ENCODE data around the gene KAZN. TPM values are rescaled to one million over a fixed set of nuclear protein-coding genes. Genes with fewer than 3 reads are reported as not detected.

KAZN gene
- polyA plus RNA-seq, 3 donors = 2.6 to 13.7 (median 10.8) TPM

- no peak overlapping the region for H3K27ac ChIP-seq (ENCODE audit: low read depth, low read length)
Observed at GRCh38 chr1:14741532-14741931, 143.0 kb downstream of the KAZN start.

DNA sequence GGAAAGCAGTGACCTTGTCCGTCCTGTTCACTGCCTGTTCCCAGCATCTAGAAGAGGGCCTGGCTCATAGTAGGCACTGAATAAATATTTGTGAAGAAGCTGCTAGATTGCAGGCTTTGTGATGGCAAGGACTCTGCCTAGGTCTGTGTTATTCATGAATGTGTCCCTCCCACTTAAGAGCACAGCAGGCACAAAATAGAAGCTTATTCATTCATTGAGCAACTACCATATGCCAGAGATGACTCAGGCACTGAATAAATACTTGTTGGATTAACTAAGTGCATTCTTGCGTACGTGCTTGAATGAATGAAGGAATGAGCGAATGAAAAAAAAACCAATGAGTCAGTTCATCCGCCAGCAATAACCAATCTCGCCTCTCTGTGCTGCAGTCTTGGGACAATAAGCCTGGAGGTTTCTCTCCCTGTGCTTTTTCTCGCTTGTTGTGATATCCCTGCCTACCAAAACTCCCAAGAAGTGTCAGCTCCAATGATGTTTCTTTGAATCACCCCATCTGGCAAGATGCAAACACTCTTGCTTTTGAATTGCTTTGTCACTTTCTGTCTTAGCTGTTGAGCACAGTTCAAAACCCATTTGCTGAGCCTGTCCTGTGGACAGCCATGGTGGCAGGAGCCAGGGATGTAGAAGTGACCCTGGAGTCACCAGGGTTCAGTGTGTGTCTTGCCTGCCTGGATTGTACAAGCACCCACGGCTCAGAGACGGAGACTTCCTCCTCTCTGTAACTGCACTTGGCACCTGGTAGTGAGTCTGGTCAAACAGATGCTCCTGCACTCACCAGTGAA, 143.9 kb downstream of the KAZN start:
- H3K27ac ChIP-seq (ENCODE audit: low read depth, low read length) = no peak overlapping the region
- WGBS, 3 donors = 56 to 71% (median 57%) methylated on average over 9 of the region's 9 CpGs

More at GRCh38 chr1:14741532-14741931, 143.0 kb downstream of the KAZN start:
- 42 to 59% (median 58%) methylated on average over 2 of the region's 2 CpGs for WGBS, 3 donors

DNA sequence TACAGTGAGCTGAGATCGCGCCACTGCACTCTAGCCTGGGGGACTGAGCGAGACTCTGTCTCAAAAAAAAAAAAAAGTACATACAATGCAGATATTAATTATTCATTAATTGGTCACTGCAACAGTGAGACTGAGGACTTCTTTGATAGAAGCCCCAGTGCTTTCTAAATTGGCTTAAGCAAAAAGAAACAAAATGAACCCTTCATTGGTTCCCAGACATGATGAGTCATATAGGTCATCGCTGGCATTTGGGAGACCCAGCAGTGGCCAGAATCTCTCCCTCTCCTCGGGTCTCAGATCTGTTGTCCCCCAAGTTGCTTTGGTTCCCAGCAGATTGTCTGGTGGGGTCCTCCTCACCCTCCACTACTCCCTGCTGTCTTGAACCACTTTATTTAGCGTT, 144.9 kb downstream of the KAZN start:
- WGBS, 3 donors = 89 to 94% (median 93%) methylated on average over 6 of the region's 6 CpGs
- no peak overlapping the region for H3K27ac ChIP-seq (ENCODE audit: low read depth, low read length)

DNA sequence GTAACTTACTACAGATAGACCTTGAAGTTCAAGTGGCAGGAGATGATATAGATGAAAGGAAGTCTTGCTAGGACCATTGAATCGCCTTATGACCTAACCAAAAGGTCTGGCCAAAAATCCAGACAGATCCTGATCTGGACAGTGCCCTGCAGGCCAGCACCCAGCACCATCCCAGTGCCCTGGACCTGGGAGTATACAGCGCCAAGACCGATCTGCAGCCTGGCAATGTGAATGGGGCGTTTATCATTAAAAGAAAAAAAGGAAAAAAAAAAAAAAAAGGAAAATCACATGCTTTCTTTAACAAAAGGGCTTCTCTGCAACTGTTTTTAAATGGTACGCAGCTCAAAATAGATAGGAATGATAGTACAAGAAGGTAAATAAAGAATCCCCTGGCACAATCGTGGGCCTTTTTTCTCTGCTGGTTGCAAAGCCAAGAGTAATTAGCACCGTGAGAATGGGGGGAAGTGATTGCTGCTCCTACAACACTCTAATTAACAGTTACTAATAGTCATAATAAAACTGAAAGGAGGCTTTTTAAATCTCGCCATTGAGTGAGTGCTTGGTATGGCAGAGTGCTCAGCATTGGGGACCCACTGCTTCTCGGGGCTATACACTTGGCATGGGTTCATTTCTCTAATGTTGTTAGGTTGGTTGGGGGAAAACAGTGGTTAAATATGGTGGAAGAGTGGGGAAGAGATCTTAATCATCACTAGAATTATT, 146.7 kb downstream of the KAZN start:
- 66 to 85% (median 85%) methylated on average over 9 of the region's 9 CpGs for WGBS, 3 donors
- no peak overlapping the region for H3K27ac ChIP-seq (ENCODE audit: low read depth, low read length)

GRCh38 chr1:14745789-14746188, 147.3 kb downstream of the KAZN start:
- WGBS, 3 donors = 59 to 66% (median 62%) methylated on average over 6 of the region's 6 CpGs
- no peak overlapping the region for H3K27ac ChIP-seq (ENCODE audit: low read depth, low read length)

DNA sequence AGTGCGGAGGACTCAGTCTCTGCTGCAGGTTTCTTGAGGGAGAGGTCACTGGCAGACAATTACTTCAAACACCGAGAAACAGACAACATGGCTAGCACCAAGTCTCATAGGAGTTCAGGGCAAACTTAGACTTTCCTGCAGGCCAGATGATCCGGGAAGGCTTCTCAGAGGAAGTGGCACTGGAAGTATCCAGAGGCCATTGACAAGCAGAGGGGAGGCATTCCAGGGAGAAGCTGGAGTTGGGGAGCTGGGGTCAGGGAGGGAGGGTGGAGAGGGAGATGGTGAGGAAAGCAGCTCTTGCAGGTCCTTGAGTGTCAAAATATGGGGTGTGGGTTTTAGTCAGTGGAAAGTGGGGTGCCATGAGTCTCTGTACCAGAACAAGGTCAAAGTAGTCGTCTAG, 147.9 kb downstream of the KAZN start:
- WGBS, 3 donors = 67 to 90% (median 88%) methylated on average over 4 of the region's 4 CpGs

DNA sequence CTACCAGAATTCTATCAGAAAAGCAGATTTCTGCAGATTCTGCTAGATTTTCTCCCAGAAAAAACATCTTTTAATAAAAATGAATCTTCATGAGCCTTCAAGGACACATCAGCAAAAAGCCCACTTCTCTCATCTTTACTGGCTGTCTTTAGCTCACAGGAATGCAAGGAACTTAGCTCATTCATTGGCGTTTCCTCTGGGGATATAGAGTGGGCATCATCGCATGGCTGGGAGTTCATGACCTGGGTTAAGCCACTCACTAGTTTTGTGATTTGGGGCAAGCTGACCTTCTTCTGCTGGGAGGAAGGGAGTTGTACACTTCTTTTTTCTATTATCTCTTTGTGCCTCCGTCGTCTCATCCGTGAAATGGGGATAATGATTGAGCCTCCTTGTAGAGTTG, 149.7 kb downstream of the KAZN start:
- H3K27ac ChIP-seq (ENCODE audit: low read depth, low read length) = no peak overlapping the region
- 86 to 91% (median 87%) methylated on average over 5 of the region's 5 CpGs for WGBS, 3 donors

More for the DNA sequence above, 147.9 kb downstream of the KAZN start:
- no peak overlapping the region for H3K27ac ChIP-seq (ENCODE audit: low read depth, low read length)

- 57 to 71% (median 70%) methylated on average over 2 of the region's 2 CpGs for WGBS, 3 donors
- H3K27ac ChIP-seq (ENCODE audit: low read depth, low read length) = no peak overlapping the region
Observed at GRCh38 chr1:14748977-14749376, 150.5 kb downstream of the KAZN start.

DNA sequence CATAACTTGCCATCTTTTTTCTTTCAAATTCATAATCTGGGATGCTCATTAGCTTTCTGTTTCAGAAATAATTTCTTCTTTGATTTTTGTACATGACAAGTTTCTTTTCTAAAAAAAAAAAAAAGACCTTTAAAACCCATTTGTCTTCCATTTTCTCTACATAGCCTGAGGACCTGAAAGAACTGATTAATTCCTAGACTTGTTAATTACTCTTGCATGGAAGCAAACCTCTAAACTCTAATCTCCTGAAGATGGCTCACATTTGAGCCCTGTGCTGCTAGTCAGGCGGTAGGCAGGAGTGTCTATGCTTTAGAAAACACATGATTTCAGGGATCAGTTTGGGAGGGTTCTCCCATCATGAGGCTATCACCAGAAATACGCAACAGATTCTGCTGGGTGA, 152.0 kb downstream of the KAZN start:
- 80 to 91% (median 85%) methylated on average over 2 of the region's 2 CpGs for WGBS, 3 donors
- H3K27ac ChIP-seq (ENCODE audit: low read depth, low read length) = no peak overlapping the region

DNA sequence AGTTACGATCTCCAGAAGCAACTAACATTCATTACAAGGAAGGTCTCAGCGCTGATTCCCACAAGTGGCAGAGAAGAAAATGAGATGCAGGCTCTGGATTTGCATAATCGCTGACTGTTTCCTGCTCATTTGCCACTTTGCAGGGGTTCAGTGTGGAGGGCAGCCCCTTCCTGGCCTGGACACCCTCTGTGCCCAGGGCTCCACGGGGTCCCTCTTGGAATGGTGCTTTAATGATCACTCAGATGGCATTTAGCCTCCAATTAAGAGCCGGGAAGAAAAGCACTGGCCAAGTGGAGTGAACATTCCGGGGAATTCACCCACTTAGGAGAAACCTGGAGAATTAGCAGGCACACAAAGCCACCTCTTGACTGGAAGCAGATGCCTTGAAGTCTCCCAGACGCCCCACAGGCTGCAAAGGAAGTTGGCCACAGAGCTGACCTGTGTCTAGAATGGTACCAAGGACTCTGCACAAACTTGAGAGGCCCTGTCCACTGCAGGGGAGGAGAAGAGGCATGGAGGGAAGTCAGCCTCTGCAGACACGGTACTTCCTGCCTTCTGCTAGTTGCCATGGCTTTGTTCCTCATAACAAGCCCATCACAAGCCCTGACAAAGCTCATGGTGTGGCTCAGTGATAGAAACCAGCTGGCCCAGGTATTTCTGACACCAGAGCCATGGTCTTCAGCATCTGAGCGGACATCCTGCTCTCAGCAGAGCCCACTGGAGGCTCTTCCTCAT, 157.2 kb downstream of the KAZN start:
- 43 to 71% (median 71%) methylated on average over 9 of the region's 9 CpGs for WGBS, 3 donors
- H3K27ac ChIP-seq (ENCODE audit: low read depth, low read length) = no peak overlapping the region

- H3K27ac ChIP-seq (ENCODE audit: low read depth, low read length) = no peak overlapping the region
- WGBS, 3 donors = 25 to 77% (median 72%) methylated on average over 6 of the region's 6 CpGs
Observed at GRCh38 chr1:14756589-14757285, 158.3 kb downstream of the KAZN start.

DNA sequence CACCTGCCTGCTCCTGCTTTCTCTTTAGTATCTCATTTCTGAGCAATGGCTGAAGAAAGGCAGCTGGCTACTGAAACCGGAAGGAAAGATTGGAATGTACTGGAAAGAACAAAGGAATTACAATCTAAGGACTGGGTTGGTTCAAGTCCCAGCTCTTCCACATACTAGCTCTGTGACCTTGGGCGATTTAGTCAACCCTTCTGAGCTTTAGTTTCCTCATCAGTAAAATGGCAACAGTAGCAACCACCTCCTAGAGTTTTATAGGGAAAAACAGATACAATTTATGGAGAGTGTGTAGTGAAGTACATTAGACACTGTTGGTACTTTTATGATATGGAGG, 158.8 kb downstream of the KAZN start:
- WGBS, 3 donors = 58 to 84% (median 69%) methylated on average over 2 of the region's 2 CpGs
- no peak overlapping the region for H3K27ac ChIP-seq (ENCODE audit: low read depth, low read length)

- no peak overlapping the region for H3K27ac ChIP-seq (ENCODE audit: low read depth, low read length)
- 41 to 71% (median 68%) methylated on average over 15 of the region's 15 CpGs for WGBS, 3 donors
Observed at GRCh38 chr1:14759042-14759818, 160.7 kb downstream of the KAZN start.

GRCh38 chr1:14759843-14760242, 161.4 kb downstream of the KAZN start:
- H3K27ac ChIP-seq (ENCODE audit: low read depth, low read length) = no peak overlapping the region
- 71 to 93% (median 90%) methylated on average over 7 of the region's 7 CpGs for WGBS, 3 donors

DNA sequence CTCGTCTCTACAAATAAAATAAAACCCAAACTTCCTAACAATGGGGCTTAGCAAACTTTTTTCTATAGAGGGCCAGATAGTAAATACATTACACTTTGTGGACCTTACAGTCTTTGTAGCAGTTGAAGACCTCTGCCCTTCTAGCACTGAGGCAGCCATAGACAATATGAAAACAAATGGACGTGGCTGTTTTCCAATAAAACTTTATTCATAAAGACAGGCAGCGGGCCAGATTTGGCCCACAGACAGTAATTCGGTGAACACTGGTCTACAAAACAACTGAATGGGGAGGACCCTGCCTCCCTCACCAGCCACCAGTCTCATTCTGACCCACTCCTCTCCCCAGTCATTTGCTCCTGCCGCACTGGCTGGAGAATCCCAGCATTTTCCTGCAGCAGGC, 162.3 kb downstream of the KAZN start:
- 89 to 97% (median 95%) methylated on average over 5 of the region's 5 CpGs for WGBS, 3 donors
- H3K27ac ChIP-seq (ENCODE audit: low read depth, low read length) = no peak overlapping the region

DNA sequence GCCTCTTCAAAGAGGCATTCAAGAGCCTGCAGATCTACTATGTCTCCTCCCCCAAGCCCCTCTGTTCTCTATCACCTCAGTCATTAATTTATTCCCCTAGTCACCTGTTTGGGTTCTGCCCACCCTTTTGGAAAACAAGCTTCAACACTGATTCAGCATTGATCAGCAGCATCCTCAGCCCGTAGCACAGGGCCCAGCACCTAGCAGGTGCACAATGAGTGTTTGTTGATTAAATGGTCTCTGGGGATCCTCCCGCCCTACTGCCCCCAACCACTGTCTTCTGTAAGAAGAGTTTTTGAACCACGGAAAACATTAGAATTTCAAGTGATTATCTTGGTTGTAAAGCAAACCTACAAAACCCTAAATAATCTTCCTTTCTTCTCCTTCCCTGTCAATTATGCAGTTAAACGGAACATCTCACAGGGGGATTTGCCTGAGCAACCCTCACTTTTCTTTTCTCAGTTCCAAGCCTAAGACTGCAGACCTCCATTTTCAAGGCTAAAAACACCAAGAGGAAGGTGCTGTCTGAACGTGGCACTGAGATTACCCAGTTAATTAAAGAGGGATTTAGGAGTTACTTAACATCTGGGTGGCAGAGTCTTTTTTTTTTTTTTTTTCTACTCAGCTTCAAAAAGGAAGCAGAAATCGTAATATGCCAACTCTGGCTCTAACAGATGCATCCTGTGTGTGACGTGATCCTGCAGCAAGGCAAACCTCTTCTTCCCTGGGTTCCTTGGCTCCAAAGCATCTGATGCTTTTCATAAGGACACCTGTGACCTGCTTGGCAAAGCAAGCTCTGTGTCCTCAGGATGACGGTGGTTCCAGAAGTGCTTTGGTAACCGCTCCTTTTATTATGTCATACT, 163.0 kb downstream of the KAZN start:
- 42 to 62% (median 51%) methylated on average over 9 of the region's 9 CpGs for WGBS, 3 donors
- H3K27ac ChIP-seq (ENCODE audit: low read depth, low read length) = no peak overlapping the region

- 78 to 87% (median 85%) methylated on average over 7 of the region's 7 CpGs for WGBS, 3 donors
- H3K27ac ChIP-seq (ENCODE audit: low read depth, low read length) = no peak overlapping the region
Observed at GRCh38 chr1:14763977-14764376, 165.5 kb downstream of the KAZN start.
